IPS DF 19.7 (cell line): ENCODE measurements around the gene KRT80.

Experiments used
- DNase-seq: peaks from one replicate; pipeline ENCODE4 v3.0.0-alpha.2; 2013; ENCODE audit warnings: low read depth, low spot score

Gene KRT80

DNA sequence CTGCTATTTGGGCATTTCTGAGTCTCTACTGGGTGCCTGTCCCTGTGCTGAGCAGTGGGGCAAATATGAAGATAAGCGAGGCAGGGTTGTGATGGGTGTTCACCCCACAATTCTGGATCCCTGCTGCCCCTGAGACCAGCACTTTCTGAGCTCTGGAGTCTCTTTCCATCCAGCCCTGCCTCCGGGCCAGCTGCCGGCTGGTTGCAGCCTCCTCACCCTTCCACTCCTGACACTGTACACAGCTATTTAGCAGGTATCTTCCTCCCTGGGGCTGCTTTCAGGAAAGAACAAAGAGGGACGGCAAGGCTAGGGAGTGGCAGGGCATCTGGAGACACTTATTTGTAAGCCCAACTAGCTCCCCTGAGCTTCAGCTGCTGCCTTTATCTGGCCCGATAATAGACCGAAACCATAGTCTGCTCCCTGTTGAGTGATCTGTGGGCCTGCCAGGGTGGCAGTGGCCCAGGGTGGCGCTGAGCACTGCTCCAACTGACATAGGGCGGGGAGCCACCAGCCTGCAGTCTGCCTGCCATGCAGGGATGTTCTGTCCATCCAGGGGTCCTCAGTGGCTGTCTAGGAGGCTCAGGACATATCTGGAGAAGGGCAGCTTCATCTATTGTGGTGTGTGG, 7.6 kb upstream of the KRT80 start:
- no peak for DNase-seq

GRCh38 chr12:52198454-52199215, 6.8 kb upstream of the KRT80 start:
- DNase-seq, result no peak

GRCh38 chr12:52197371-52198231, 5.8 kb upstream of the KRT80 start:
- DNase-seq, result no peak

DNA sequence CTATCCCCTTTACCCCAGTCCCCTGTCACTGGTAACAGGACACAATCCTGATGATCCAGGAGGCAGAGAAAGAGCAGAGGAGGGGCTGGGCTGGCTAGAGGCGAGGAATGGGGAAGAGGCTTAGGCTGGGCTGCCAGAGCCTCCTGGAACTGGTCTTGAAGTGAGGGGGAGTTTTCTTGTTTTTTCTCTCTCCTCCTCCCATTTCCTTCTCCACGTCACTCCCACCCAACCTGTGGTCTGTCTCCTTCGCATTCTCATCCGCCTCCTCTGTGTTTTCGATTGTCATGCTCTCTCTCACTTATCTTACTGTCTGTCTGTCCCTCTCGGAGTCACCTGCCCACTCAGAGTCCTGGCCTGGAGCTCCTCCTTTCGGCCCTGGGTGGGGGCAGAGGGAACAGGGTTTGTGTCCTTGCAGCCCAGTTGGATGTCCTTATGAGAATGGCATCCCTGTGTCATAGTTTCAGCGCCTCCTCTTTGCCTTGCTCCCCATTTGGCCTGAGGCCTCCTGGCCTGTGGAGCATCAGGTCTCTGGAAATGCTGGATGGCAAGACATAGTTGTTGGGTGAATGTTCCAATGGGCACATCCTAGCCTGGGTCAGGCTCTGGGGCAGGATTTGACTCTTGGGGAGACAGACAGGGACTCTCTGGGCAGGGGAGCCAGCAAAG, 3.4 kb upstream of the KRT80 start:
- no peak for DNase-seq

- DNase-seq, result no peak
Observed at GRCh38 chr12:52193991-52194390, 2.2 kb upstream of the KRT80 start.

GRCh38 chr12:52193532-52193931, 1.7 kb upstream of the KRT80 start:
- no peak for DNase-seq

GRCh38 chr12:52190860-52191729, 719 bp downstream of the KRT80 start:
- DNase-seq, result no peak

GRCh38 chr12:52189376-52190174, 2.2 kb downstream of the KRT80 start:
- no peak for DNase-seq

DNA sequence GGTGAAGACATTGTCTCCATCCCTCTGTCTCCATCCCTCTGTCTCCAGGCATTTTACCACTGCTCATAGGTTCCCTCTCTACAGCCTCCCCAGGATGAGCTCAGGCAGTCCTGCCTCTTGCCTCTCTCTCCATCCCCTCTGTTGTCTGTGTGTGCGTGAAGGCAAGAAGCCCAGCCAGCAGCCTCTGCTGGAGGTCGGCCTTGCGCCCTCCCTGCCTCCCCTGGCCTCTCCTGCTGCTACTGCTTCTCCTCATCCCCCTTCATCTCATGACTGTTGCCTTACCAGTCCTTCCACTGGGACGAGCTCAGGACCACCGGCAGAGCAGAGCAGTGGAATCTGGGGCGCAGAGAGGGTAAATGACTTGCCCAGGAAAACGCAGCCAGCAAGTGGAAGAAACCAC, 3.2 kb downstream of the KRT80 start:
- DNase-seq, result no peak

DNA sequence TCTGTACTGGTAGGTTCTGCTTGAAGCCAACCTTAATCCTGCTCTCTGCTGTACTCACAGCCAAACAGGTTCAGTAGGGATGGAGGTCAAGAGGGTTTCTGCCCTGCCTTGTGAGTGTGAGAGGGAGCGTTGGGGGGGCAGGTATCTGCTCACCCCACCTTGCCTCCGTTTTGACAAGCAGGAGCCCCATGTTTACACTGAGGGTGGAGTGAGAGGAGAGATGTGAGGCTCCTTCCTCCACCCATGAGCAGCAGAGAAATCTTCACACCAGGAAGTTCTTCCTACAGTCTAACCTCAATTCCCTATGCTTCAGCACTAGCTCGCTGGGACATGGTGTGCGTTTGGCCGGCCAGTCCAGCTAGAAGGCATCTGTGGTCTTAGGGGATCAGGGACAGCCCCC, 4.2 kb downstream of the KRT80 start:
- no peak for DNase-seq

GRCh38 chr12:52187206-52187605, 4.6 kb downstream of the KRT80 start:
- no peak for DNase-seq

DNA sequence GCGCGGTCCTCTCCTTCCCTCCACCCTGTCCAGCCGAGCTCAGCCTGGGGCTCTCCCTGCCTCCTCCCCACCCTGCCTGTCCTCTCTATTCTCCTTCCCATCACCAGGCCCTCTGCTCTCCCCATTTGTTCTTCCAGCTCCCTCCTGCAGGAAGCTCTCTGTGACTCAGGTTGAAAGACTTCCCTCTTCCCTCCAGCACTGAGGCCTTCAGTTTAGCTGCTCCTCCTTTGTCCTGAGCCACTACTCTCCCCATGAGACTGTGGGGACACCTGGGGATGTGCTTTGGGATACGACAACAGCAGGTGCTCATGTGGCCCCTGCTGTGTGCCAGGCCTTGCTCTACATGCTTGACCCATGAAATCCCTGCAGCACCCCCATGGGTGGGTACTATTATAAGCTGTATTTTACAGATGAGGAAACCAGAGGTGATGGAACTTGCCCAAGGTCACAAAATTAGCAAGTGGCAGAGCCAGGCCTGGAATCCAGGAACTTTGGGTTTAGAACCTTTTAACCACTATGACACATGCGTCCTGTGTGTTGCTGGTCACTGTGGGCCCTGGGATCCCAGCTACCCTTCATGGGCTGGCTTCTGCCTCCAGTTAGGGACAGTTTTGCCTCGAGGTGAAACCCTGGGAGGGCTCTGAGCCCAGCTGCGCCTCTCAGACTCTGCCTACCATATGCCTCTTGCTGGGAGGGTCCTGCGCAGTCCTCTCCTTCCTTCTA, 5.5 kb downstream of the KRT80 start:
- no peak for DNase-seq

- DNase-seq, result no peak
Observed at GRCh38 chr12:52185400-52185967, 6.3 kb downstream of the KRT80 start.

DNA sequence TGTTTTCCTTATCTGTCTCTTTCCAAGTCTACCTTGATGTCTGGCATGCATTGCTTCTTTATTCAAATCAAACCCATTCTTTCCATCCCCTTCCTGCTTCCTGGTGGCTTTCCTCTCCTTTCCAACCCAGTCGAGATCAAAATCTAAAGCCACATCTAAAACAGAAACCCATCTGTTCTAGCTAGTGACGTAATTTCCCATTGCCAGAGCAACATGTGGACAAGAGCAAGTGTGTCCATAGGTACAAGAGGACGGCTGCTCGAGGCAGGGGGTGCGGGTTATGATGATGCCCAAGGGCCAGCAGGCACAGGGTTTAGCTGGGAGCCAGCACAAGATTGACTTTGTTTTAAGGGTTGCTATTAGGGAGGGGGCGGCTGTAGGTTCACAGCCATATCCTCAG, 7.0 kb downstream of the KRT80 start:
- no peak for DNase-seq

DNA sequence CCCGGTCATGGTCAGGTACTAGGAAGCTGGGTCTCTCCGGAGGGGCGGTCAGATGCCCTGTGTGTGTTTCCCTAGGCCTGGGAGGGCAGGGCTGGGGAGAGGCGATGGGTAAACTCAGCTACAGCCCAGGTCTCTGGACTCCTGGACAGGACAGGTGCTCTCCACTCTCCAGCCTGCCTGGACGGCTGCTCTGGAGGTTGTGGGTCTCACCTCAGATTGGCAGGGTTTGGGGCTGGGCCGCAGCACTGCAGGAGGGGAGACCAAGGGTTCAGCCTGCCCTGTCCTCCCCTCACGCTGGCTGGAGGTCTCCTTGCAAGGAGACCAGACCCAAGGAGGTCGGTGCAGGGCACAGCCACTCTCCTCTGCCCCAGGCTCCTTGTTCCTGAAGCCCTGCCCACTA, 7.8 kb downstream of the KRT80 start:
- DNase-seq, result no peak

GRCh38 chr12:52183544-52183910, 8.3 kb downstream of the KRT80 start:
- DNase-seq, result no peak

DNA sequence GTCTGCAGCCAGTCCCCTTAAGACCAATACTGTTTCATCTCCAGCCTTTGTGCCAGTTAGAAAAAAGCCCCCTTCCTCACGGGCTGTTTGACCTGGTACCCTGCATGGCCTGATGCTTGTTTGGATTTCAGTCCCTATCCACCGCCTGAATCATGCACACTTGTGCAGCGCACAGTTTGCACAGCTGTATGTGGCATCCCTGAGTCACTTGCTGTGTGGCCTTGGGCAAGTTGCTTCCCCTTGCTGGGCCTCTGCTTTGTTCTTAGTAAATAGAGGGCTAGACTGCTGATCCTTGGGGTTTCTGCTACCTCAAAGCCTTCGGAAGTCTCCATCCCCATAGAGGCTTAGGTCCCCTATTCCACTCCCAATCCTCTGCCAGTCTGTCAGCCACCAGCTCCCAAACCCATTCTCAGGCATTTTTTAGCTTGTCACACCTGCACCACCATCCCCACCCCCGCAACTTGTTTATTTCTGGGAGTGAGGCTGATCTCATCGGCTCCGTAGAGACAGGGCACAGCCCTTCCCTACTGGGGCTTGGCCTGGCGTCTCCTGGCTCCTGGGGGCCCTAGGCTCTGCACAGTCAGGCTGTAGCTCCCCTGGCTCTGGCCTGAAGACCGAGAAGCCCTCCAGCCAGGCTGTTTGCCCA, 8.8 kb downstream of the KRT80 start:
- DNase-seq, result no peak

DNA sequence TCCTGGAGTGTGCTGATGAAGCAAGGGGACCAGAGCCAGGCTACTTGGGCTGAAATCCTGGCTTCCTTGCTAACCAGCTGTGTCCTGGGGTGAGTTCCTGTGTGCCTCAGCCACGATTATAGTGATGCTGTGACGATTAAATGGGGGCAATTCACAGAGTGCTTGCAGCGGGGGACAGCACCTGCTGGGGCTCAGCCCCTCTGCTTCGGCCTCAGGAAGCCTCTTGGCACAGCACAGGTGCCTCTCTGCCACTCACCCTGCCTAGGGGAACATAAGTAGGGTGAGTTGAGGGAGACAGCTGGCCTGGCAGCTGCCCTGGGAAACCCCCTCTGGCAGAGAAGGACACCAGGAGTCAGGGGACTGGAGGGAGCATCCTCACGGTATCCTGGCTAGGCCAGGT, 9.4 kb downstream of the KRT80 start:
- DNase-seq, result no peak

- DNase-seq, result no peak
Observed at GRCh38 chr12:52181746-52182145, 10.1 kb downstream of the KRT80 start.
